HG03095 (cell line): ENCODE measurements around the gene GALNT18.

Source experiments
- ATAC-seq: cut with Tn5 transposase; IDR thresholded peaks from one replicate; pipeline ENCODE4 v1.9.1; 2021; ENCODE audit warnings: moderate library complexity; ENCODE audit not compliant: unreplicated experiment

GALNT18 gene

GRCh38 chr11:11588891-11589290 is 32.9 kb downstream of the GALNT18 start:
- no peak for ATAC-seq

DNA sequence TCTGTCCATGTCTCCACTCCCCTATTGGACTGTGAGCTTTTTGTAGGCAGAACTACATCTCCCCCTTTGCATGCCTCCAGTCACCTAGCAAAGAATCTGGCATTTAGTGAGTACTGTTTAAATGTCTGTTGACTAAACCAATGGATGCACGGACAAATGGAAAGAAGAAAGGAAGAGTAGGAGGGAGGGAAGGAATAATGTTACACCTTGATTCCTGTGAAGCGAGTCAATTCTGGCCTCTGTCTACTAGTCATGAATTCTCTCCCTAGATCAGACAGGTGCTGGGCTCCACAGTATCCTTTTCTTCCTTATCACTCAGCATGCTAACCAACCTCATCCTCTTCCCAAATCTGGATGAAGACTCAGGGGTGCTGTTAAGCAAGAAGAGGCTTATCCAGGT is 33.6 kb downstream of the GALNT18 start:
- ATAC-seq = no peak

- ATAC-seq = no peak
Observed at GRCh38 chr11:11587122-11587521, 34.7 kb downstream of the GALNT18 start.

DNA sequence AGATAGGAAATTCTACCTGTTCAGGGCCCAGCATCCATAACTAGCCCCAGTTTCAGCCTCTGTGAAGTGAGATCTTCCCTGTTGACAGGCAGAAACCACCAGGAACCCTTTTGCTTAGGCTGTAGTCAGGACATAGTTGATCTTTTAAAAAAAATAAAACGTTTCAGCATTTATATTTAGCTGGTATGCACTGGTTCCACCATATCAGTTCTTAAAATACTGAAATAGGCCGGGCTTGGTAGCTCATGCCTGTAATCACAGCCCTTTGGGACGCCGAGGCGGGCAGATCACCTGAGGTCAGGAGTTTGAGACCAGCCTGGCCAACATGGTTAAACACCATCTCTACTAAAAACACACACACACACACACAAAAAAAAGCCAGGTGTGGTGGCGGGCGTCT is 35.3 kb downstream of the GALNT18 start:
- no peak for ATAC-seq

GRCh38 chr11:11584937-11585336 is 36.9 kb downstream of the GALNT18 start:
- no peak for ATAC-seq

GRCh38 chr11:11584530-11584810 is 37.3 kb downstream of the GALNT18 start:
- ATAC-seq = no peak

GRCh38 chr11:11583801-11584529 is 37.8 kb downstream of the GALNT18 start:
- no peak for ATAC-seq

DNA sequence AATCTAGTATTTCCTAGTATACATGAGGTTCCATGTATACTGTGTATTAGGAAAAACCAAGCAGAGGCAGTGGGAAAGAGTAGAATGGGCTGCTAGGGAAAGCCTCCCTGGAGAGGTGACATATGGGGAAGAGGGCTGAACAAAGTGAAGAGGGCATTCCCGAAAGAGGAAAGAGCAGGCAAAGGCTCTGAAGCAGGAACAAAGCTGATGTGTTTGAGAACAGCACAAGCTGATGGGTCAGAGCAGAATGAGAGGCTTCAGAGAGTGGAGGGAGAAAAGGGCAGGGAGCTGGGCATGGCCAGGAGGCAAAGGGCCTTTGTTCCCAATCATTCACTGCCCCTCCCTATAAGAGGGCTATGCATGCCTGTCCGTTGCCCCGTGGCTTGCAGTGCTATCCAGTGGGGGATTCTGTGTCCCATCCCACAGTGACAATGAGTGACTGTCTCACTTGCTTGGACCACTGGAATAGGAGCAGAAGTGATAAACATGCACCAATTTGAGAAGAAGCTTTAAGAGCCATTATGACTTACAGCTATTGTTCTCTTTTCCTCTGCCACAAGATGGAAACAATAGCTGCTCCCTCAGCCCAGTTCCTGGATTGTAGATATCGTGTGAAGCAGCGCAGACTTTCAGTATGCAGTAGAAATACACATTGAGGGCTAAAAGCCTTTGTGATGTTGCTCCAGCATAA is 39.6 kb downstream of the GALNT18 start:
- no peak for ATAC-seq

GRCh38 chr11:11581481-11581880 is 40.3 kb downstream of the GALNT18 start:
- no peak for ATAC-seq

GRCh38 chr11:11580841-11581411 is 40.9 kb downstream of the GALNT18 start:
- no peak for ATAC-seq

- no peak for ATAC-seq
Observed at GRCh38 chr11:11580012-11580411, 41.8 kb downstream of the GALNT18 start.

GRCh38 chr11:11579012-11579988 is 42.5 kb downstream of the GALNT18 start:
- no peak for ATAC-seq

DNA sequence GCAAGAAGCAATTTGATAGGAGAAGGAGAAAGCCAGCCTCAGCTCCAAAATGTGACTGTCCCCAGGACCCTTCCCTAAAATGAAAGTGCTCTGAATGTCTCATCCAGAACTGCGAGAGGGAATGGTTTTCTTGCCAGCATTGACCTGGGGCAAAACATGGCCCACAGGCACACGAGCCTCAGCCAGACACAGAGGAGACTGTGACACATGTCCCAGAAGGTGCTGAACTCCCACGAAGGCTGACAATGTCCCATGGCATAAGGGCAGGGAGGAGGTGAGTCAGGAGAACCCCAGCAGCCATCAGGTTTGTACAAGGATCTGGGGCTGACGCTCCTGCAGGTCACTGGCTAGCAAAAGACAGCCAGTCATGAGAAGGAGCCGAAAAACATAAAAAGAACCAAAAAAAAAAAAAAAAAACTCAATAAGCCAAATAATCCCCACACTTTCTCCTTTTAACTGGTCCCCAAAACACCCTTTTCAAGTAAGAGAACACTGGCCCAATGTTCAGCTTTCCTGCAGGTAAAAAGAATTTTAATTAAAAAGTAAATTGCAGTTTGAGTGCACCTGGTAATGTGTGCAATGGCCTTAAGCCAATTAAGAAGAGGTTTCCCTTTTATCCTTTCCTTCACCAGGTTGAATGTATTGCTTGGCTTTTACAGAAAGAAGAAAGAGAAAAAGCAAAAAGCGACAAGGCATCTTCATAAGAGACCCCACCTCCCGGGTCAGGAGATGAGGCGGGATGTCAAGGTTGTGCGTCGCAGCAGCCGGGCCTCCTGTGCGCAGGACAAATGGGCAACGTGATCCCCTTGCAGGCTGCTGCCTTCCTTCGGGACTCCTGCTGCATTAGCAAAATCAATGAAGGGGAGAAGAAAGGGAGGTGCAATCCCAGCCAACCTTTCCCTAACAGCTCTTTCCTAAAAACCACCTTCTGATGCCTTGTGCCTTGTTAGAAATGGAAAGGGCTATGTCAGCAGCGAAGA is 43.6 kb downstream of the GALNT18 start:
- no peak for ATAC-seq

DNA sequence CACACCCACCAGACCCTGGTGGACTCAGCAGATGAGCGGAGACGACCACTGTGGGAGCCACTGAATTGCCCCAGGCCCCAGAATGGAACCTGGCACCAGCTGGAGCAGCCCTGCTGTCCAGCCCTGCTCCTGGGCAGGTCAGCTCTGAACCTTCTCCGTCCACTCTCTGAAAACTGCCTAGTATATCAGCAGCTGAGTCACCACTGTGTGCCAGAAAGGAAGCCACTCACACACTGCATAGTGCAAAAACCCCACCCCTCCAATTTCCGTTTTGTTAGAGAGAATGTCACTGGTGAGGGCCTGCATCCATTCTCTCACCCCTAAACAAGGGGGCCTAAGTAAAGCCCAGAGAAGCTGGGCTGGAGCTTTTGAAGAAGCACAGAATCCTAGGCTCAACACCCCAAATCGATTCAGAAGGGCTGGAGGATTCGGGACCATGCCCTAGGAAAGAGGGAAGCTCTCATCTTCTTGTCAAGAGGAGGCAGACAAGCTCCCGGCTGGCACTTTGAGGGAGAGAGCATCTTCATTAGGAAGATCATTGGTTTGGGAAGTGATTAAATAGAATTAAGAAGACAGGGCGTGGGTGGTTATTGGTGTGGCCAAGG is 44.5 kb downstream of the GALNT18 start:
- ATAC-seq = no peak

- ATAC-seq = no peak
Observed at GRCh38 chr11:11574373-11575287, 47.2 kb downstream of the GALNT18 start.

- ATAC-seq = no peak
Observed at GRCh38 chr11:11572386-11572785, 49.4 kb downstream of the GALNT18 start.

- ATAC-seq = no peak
Observed at GRCh38 chr11:11571893-11572292, 49.9 kb downstream of the GALNT18 start.

GRCh38 chr11:11570823-11571222 is 51.0 kb downstream of the GALNT18 start:
- ATAC-seq = no peak
